Colonic mucosa (tissue), 4 donors: ENCODE measurements around the gene JPH4. TPM values are rescaled to one million over a fixed set of nuclear protein-coding genes. Genes with fewer than 3 reads are reported as not detected.

ENCODE experiments used
- DNase-seq: peaks from one replicate; pipeline ENCODE4 v3.0.0-alpha.2; 2020
- H3K27ac ChIP-seq: fragments of 200-600 bp; one replicate; pipeline ENCODE4 v1.8.0; 2021
- H3K27me3 ChIP-seq: fragments of 200-600 bp; one replicate; pipeline ENCODE4 v1.8.0; 2021
- H3K36me3 ChIP-seq: fragments of 200-600 bp; one replicate; pipeline ENCODE4 v1.8.0; 2021
- H3K4me1 ChIP-seq: fragments of 200-600 bp; one replicate; pipeline ENCODE4 v1.8.0; 2021; ENCODE audit warnings: mild to moderate bottlenecking
- H3K4me3 ChIP-seq: fragments of 200-600 bp; one replicate; pipeline ENCODE4 v1.8.0; 2021
- H3K9ac ChIP-seq, 2 donors: one replicate each; pipeline ENCODE4 v1.7.0; 2013; ENCODE audit warnings: control low read depth in 2 of 2, low read depth in 2 of 2, low read length in 2 of 2
- H3K9me3 ChIP-seq: fragments of 200-600 bp; one replicate; pipeline ENCODE4 v1.8.0; 2021
- intact Hi-C: fragments of 100-400 bp; cut with DNase I; formaldehyde crosslinking; loops from one replicate; pipeline ENCODE4 v1.14.1; 2022
- total RNA-seq, 2 donors: library from RNA; stranded (reverse); fragmentation: NEBNext Ultra II Directional in 1 of 2; extraction: Animal tissue kit (Norgen Biotek cat#: 25700) in 1 of 2; gene quantifications; one replicate each; pipeline ENCODE4 v1.2.1, GENCODE V29; 2021
- TF ChIP-seq, protein P1 (sequence below): fragments of 200-600 bp; IDR thresholded peaks from one replicate; pipeline ENCODE4 v1.8.0; 2022; ENCODE audit warnings: antibody characterized with exemption, mild to moderate bottlenecking
- donor health status: healthy.
- donor health status: DM: no; HTN: no; CAD: no.
- donor health status: DM: no; HTN: no; CAD: no.

JPH4 gene
- total RNA-seq, 2 donors from 2014 or later = 0.30 to 0.58 TPM

DNA sequence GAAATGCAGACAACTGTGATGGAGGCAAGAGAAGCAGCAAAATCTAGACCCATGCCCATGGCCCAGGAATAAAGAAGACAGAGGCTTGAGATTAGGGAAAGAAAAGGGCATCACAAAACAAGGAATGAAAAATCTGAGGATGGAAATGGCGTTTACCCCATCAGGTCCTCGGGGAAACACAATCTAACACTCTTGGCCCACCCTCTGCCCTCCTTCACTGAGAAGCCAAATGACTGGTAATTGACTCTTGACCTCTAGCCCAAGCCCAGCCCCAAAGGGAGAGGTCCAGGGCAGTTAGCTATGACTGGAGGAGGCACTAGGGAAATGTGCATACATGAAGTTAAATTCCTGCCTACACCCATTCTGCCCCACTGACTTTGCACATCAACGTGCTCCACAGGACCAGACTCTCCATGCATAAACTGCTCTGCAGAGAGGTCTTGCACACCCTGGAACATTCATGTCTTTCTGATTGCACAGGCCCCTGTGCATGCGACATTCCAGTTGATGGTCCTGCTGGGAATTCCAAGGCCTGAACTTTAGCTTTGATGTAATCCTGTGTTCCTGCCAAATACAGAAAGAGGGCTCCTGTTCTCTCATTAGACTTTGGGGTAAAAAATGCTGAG, 32.7 kb downstream of the JPH4 start:
- Histone ChIP-seq H3K27me3 (no peaks in the 10 kb centered on the region), H3K9ac (no peak overlapping the region), H3K9me3 (no peaks in the 10 kb centered on the region), H3K36me3 (no peaks in the 10 kb centered on the region), H3K27ac (no peak overlapping the region), H3K4me3 (no peak overlapping the region), H3K4me1 (no peaks in the 10 kb centered on the region)
- no peak for DNase-seq
- TF ChIP-seq, protein P1, sequence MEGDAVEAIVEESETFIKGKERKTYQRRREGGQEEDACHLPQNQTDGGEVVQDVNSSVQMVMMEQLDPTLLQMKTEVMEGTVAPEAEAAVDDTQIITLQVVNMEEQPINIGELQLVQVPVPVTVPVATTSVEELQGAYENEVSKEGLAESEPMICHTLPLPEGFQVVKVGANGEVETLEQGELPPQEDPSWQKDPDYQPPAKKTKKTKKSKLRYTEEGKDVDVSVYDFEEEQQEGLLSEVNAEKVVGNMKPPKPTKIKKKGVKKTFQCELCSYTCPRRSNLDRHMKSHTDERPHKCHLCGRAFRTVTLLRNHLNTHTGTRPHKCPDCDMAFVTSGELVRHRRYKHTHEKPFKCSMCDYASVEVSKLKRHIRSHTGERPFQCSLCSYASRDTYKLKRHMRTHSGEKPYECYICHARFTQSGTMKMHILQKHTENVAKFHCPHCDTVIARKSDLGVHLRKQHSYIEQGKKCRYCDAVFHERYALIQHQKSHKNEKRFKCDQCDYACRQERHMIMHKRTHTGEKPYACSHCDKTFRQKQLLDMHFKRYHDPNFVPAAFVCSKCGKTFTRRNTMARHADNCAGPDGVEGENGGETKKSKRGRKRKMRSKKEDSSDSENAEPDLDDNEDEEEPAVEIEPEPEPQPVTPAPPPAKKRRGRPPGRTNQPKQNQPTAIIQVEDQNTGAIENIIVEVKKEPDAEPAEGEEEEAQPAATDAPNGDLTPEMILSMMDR = no peak
- intact Hi-C loops = no loop called here

DNA sequence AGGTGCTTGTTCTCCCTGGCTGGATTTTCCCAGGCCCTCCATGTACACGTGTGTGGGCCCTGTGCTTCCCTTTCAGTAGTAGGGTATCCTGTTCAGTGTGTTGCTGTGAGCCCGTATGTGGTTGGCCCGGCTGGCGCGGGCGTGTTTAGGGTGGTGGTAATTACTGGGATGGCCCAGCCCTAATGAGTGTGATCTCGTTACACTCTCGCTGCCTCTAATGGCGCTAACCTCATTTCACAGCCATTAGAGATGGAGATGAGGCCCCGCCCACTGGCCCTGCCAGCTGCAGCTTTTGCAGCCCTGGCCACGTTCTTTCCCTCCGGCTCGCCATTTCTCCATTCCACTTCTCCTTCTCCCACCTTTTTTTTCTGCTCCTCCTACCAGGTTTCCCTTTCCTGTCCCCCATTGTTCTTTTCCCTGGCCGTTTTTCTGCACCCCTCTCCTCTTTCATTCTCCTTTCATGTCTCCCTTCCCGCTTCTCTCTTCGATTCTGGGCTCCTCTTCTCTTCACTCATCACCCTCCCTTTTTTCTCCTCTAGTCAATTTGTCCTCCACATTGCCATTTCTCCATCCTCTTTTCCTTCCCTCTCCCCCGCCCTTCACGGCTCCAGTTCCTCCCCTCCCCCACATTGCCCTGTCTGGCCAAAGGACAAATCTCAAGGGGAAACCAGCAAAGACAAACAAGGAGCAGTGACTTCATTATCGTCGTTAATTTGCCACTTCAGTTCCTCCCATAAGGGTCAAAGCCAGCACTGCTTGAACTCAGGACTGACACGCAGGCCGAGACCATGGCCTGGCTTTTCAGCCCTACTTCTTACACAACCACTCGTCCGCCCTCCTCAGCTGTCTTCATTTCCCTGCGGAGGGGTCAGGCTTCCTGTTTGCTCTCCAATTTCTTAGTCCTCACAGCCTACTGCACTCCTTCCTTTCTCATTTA, 33.8 kb downstream of the JPH4 start:
- Histone ChIP-seq H3K4me1 (no peaks in the 10 kb centered on the region), H3K27ac (no peak overlapping the region)
- DNase-seq = peak; percentile 52

DNA sequence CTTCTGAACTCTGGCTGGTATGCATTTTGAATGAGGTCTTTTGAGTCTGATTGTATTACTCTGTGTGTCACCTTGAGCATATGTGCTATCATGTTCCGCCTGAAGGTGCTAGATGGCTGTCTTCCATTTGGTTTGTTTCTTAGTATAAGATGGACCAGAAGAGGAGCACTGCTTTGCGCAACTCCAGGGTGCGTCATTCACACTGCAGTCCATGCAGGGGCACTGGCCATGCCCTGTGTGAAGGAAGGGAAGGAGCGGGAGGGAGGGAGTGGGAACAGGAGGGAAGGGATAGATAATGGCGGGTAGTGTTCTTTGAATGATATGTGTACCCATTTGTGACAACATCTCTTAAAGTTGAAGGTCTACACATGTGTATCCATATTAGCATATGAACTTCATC, 35.2 kb downstream of the JPH4 start:
- intact Hi-C loops = no loop called here
- Histone ChIP-seq H3K4me3 (no peak overlapping the region), H3K9ac (no peak overlapping the region), H3K27ac (no peak overlapping the region), H3K9me3 (no peaks in the 10 kb centered on the region), H3K27me3 (no peaks in the 10 kb centered on the region), H3K4me1 (no peaks in the 10 kb centered on the region), H3K36me3 (no peaks in the 10 kb centered on the region)
- TF ChIP-seq, protein P1 = no peak
- no peak for DNase-seq

More for the DNA sequence above, 33.8 kb downstream of the JPH4 start:
- intact Hi-C loops = no loop called here
- H3K9ac ChIP-seq = no peak overlapping the region
- TF ChIP-seq, protein P1 = no peak
- no peaks in the 10 kb centered on the region for H3K36me3 ChIP-seq
- H3K9me3 ChIP-seq = no peaks in the 10 kb centered on the region
- H3K4me3 ChIP-seq = no peak overlapping the region
- H3K27me3 ChIP-seq = no peaks in the 10 kb centered on the region

DNA sequence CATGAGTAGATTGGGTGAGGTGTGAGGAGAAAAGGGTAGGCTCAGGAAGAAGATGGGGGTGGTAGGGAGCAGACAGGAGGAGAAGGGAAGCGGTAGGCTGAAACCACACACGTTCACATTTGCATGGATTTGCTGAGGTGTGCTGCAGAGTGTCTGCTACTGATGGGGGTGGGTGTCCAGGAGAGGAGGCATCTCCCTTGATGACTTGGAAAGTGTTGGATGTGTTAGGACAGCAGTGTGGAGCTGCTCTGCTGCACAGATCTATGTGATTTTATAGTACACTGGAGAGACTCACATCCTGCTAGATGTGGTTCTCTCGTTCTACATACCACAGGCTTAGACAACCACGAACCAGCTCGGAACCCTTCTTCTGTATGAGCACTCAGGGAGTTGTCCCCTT, 36.3 kb downstream of the JPH4 start:
- no peak for DNase-seq
- intact Hi-C loops = no loop called here
- H3K9ac ChIP-seq = no peak overlapping the region
- H3K27ac ChIP-seq = no peak overlapping the region
- no peak overlapping the region for H3K4me3 ChIP-seq
- no peaks in the 10 kb centered on the region for H3K36me3 ChIP-seq
- TF ChIP-seq, protein P1 = no peak
- no peaks in the 10 kb centered on the region for H3K27me3 ChIP-seq
- no peaks in the 10 kb centered on the region for H3K4me1 ChIP-seq
- H3K9me3 ChIP-seq = no peaks in the 10 kb centered on the region

DNA sequence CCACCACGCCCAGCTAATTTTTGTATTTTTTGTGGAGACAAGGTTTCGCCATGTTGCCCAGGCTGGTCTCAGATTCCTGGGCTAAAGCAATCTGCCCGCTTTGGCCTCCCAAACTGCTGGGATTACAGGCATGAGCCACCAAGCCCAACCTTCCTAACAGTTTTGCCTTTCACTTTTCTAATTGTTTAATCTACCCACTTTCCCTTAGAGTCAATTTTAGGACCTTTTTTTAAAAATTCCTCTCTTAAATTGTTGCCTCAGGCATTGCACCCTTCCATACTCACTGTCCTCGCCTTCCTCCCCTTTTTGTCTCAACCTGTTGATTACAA, 38.5 kb downstream of the JPH4 start:
- no peaks in the 10 kb centered on the region for H3K27me3 ChIP-seq
- no peaks in the 10 kb centered on the region for H3K36me3 ChIP-seq
- H3K4me1 ChIP-seq = no peaks in the 10 kb centered on the region
- H3K9ac ChIP-seq = no peak overlapping the region
- intact Hi-C loops = no loop called here
- TF ChIP-seq, protein P1 = no peak
- H3K9me3 ChIP-seq = no peaks in the 10 kb centered on the region
- DNase-seq = no peak
- H3K4me3 ChIP-seq = no peak overlapping the region
- no peak overlapping the region for H3K27ac ChIP-seq
